ENCODE results near the gene PPIP5K2. TPM values are rescaled to one million over a fixed set of nuclear protein-coding genes. Genes with fewer than 3 reads are reported as not detected.

PPIP5K2 gene
- total RNA-seq, 1 donor from 2014 or later = 64.4 TPM

GRCh38 chr5:103098993-103099392, 21.1 kb upstream of the PPIP5K2 start:
- H3K27me3 Mint-ChIP-seq (ENCODE audit: unreplicated experiment) = no peaks in the 10 kb centered on the region
- H3K4me1 Mint-ChIP-seq (ENCODE audit: unreplicated experiment) = no peaks in the 10 kb centered on the region
- peaks cover 15% of the 10 kb centered on the region for H3K36me3 Mint-ChIP-seq (ENCODE audit: unreplicated experiment)
- no peak for DNase-seq (ENCODE audit: extremely low spot score, unreplicated experiment)
- no peak overlapping the region for H3K27ac Mint-ChIP-seq (ENCODE audit: unreplicated experiment)
- no peaks in the 10 kb centered on the region for H3K9me3 Mint-ChIP-seq (ENCODE audit: unreplicated experiment)
- no peak for TF ChIP-seq CTCF (IDR thresholded peaks at IDR 0.05)
- H3K4me3 Mint-ChIP-seq (ENCODE audit: unreplicated experiment) = no peak overlapping the region

GRCh38 chr5:103101079-103101750, 18.9 kb upstream of the PPIP5K2 start:
- H3K4me1 Mint-ChIP-seq (ENCODE audit: unreplicated experiment) = no peaks in the 10 kb centered on the region
- peaks cover 14% of the 10 kb centered on the region for H3K36me3 Mint-ChIP-seq (ENCODE audit: unreplicated experiment)
- no peak overlapping the region for H3K4me3 Mint-ChIP-seq (ENCODE audit: unreplicated experiment)
- no peak for TF ChIP-seq CTCF (IDR thresholded peaks at IDR 0.05)
- DNase-seq (ENCODE audit: extremely low spot score, unreplicated experiment) = no peak
- H3K9me3 Mint-ChIP-seq (ENCODE audit: unreplicated experiment) = no peaks in the 10 kb centered on the region
- H3K27me3 Mint-ChIP-seq (ENCODE audit: unreplicated experiment) = no peaks in the 10 kb centered on the region
- H3K27ac Mint-ChIP-seq (ENCODE audit: unreplicated experiment) = no peak overlapping the region

GRCh38 chr5:103102234-103102633, 17.9 kb upstream of the PPIP5K2 start:
- H3K9me3 Mint-ChIP-seq (ENCODE audit: unreplicated experiment) = no peaks in the 10 kb centered on the region
- no peak overlapping the region for H3K4me3 Mint-ChIP-seq (ENCODE audit: unreplicated experiment)
- H3K4me1 Mint-ChIP-seq (ENCODE audit: unreplicated experiment) = no peaks in the 10 kb centered on the region
- H3K27me3 Mint-ChIP-seq (ENCODE audit: unreplicated experiment) = no peaks in the 10 kb centered on the region
- DNase-seq (ENCODE audit: extremely low spot score, unreplicated experiment) = no peak
- no peak for TF ChIP-seq CTCF (IDR thresholded peaks at IDR 0.05)
- no peak overlapping the region for H3K27ac Mint-ChIP-seq (ENCODE audit: unreplicated experiment)
- H3K36me3 Mint-ChIP-seq (ENCODE audit: unreplicated experiment) = peaks cover 8% of the 10 kb centered on the region

GRCh38 chr5:103108086-103108485, 12.0 kb upstream of the PPIP5K2 start:
- no peak for TF ChIP-seq CTCF (IDR thresholded peaks at IDR 0.05)
- peaks cover 12% of the 10 kb centered on the region for H3K9me3 Mint-ChIP-seq (ENCODE audit: unreplicated experiment)
- H3K27ac Mint-ChIP-seq (ENCODE audit: unreplicated experiment) = no peak overlapping the region
- no peaks in the 10 kb centered on the region for H3K4me1 Mint-ChIP-seq (ENCODE audit: unreplicated experiment)
- H3K27me3 Mint-ChIP-seq (ENCODE audit: unreplicated experiment) = no peaks in the 10 kb centered on the region
- H3K36me3 Mint-ChIP-seq (ENCODE audit: unreplicated experiment) = peaks cover 9% of the 10 kb centered on the region
- no peak overlapping the region for H3K4me3 Mint-ChIP-seq (ENCODE audit: unreplicated experiment)
- DNase-seq (ENCODE audit: extremely low spot score, unreplicated experiment) = no peak

GRCh38 chr5:103109277-103109676, 10.8 kb upstream of the PPIP5K2 start:
- DNase-seq (ENCODE audit: extremely low spot score, unreplicated experiment) = no peak
- H3K4me3 Mint-ChIP-seq (ENCODE audit: unreplicated experiment) = no peak overlapping the region
- TF ChIP-seq CTCF (IDR thresholded peaks at IDR 0.05) = no peak
- no peak overlapping the region for H3K27ac Mint-ChIP-seq (ENCODE audit: unreplicated experiment)
- no peaks in the 10 kb centered on the region for H3K4me1 Mint-ChIP-seq (ENCODE audit: unreplicated experiment)
- peaks cover 7% of the 10 kb centered on the region for H3K36me3 Mint-ChIP-seq (ENCODE audit: unreplicated experiment)
- peaks cover 12% of the 10 kb centered on the region for H3K9me3 Mint-ChIP-seq (ENCODE audit: unreplicated experiment)
- no peaks in the 10 kb centered on the region for H3K27me3 Mint-ChIP-seq (ENCODE audit: unreplicated experiment)
